SK-N-SH (cell line): ENCODE data around the gene ISOC2. TPM values are rescaled to one million over a fixed set of nuclear protein-coding genes. Genes with fewer than 3 reads are reported as not detected.

Source experiments
- CTCF ChIA-PET: fragments of 300-600, 350-600 bp; formaldehyde crosslinking; extraction: SDS; loops from one replicate; lab custom pipeline; 2021; lab: Yijun Ruan, JAX
- POLR2A ChIA-PET: fragments of 350-600 bp; sonication (Branson Sonifier 250); formaldehyde crosslinking; extraction: SDS; loops from one replicate; lab custom pipeline; 2020; ENCODE audit warnings: antibody characterized with exemption, inconsistent platforms; lab: Yijun Ruan, JAX
- DNase-seq: peaks from one replicate; pipeline ENCODE4 v3.0.0; 2012
- H2AFZ ChIP-seq: fragments of 200-600 bp; sonication (generic); 2 replicates; pipeline ENCODE4 v1.8.1; 2016; ENCODE audit warnings: antibody characterized with exemption, mild to moderate bottlenecking, low read depth
- H3F3A ChIP-seq: fragments of 200-600 bp; sonication (generic); replicated peaks from 2 replicates; pipeline ENCODE3; 2016; ENCODE audit warnings: antibody characterized with exemption, mild to moderate bottlenecking; ENCODE audit not compliant: insufficient read depth
- H3K27ac ChIP-seq, 2 experiments: fragments of 200-500 bp in 1 of 2; fragments of 200-600 bp in 1 of 2; sonication (Bioruptor generic) in 1 of 2; sonication (generic), shearing (Covaris generic) in 1 of 2; 2 replicates each; pipeline versions ENCODE4 v1.5.1 to v1.6.1; 2014 to 2016; ENCODE audit warnings: low read depth in 2 of 2, inconsistent platforms in 1 of 2, low read length in 1 of 2, mild to moderate bottlenecking in 1 of 2, mixed read lengths in 1 of 2
- H3K27me3 ChIP-seq: fragments of 200-600 bp; sonication (generic), shearing (Covaris generic); 2 replicates; pipeline ENCODE4 v1.6.1; 2016; ENCODE audit warnings: mixed run types; ENCODE audit not compliant: insufficient read depth
- H3K36me3 ChIP-seq, 2 experiments: fragments of 200-500 bp in 1 of 2; fragments of 200-600 bp in 1 of 2; sonication (Bioruptor generic) in 1 of 2; sonication (generic) in 1 of 2; replicated peaks in 1 of 2; 2 replicates each; pipeline versions ENCODE3 to v1.5.1; 2014 to 2016; ENCODE audit warnings: low read length in 1 of 2, mild to moderate bottlenecking in 1 of 2; ENCODE audit not compliant: insufficient read depth in 2 of 2, control insufficient read depth in 1 of 2
- H3K4me1 ChIP-seq, 2 experiments: fragments of 200-500 bp in 1 of 2; fragments of 200-600 bp in 1 of 2; sonication (Bioruptor generic) in 1 of 2; sonication (generic), shearing (Covaris generic) in 1 of 2; 2 replicates each; pipeline versions ENCODE4 v1.5.1 to v1.6.1; 2014 to 2016; ENCODE audit warnings: low read depth in 1 of 2, low read length in 1 of 2, mixed run types in 1 of 2; ENCODE audit not compliant: insufficient read depth in 2 of 2, control insufficient read depth in 1 of 2
- H3K4me2 ChIP-seq: fragments of 200-600 bp; sonication (generic), shearing (Covaris generic); 2 replicates; pipeline ENCODE4 v1.6.1; 2017; ENCODE audit warnings: mixed run types
- H3K4me3 ChIP-seq, 2 experiments: fragments of 200-500 bp in 1 of 2; fragments of 200-600 bp in 1 of 2; sonication (Bioruptor generic) in 1 of 2; sonication (generic), shearing (Covaris generic) in 1 of 2; 2 replicates each; pipeline versions ENCODE4 v1.5.1 to v1.8.1; 2014 to 2016; ENCODE audit warnings: low read depth in 2 of 2, inconsistent platforms in 1 of 2, low read length in 1 of 2, mild to moderate bottlenecking in 1 of 2, mixed read lengths in 1 of 2, moderate library complexity in 1 of 2
- H3K79me2 ChIP-seq: fragments of 200-600 bp; sonication (generic); 2 replicates; pipeline ENCODE4 v1.8.1; 2017; ENCODE audit warnings: mild to moderate bottlenecking; ENCODE audit not compliant: insufficient read depth
- H3K9ac ChIP-seq: fragments of 200-600 bp; sonication (generic); 2 replicates; pipeline ENCODE4 v1.6.1; 2017; ENCODE audit warnings: mixed run types
- H3K9me2 ChIP-seq: fragments of 200-600 bp; sonication (generic); 2 replicates; pipeline ENCODE4 v1.6.1; 2017; ENCODE audit warnings: mixed run types
- H3K9me3 ChIP-seq: fragments of 200-600 bp; sonication (generic); 2 replicates; pipeline ENCODE4 v1.6.1; 2017; ENCODE audit warnings: mixed run types, mild to moderate bottlenecking, moderate library complexity
- H4K20me1 ChIP-seq: fragments of 200-600 bp; sonication (generic); 2 replicates; pipeline ENCODE4 v1.6.1; 2017; ENCODE audit warnings: mild to moderate bottlenecking, mixed run types; ENCODE audit not compliant: insufficient read depth
- CTCF ChIP-seq: fragments of 200-600 bp; sonication (generic); IDR thresholded peaks from 2 replicates; pipeline ENCODE4 v1.6.1; 2017; ENCODE audit warnings: antibody characterized with exemption, mild to moderate bottlenecking, moderate library complexity
- GABPA ChIP-seq: IDR thresholded peaks from 2 replicates; pipeline ENCODE4 v1.4.0; 2012; ENCODE audit warnings: low read depth, mild to moderate bottlenecking
- POLR2AphosphoS5 ChIP-seq: IDR thresholded peaks from 2 replicates; pipeline ENCODE4 v1.6.1; 2012; ENCODE audit warnings: low read depth, low read length
- REST ChIP-seq: IDR thresholded peaks from 2 replicates; pipeline ENCODE4 v1.6.1; 2012; ENCODE audit warnings: mild to moderate bottlenecking, low read depth, low read length, moderate library complexity
- RXRA ChIP-seq: IDR thresholded peaks from 2 replicates; pipeline ENCODE4 v1.4.0; 2012; ENCODE audit warnings: low read depth, mild to moderate bottlenecking, borderline replicate concordance
- SMC3 ChIP-seq: IDR thresholded peaks from 2 replicates; pipeline ENCODE4 v1.6.1; 2012; ENCODE audit warnings: low read depth, low read length, improper control_type of control experiment
- WGBS: methylation state at CpG from one replicate; pipeline ENCODE4 v1.1.6; 2017; ENCODE audit warnings: low lambda C conversion rate; 5-methylcytosine and 5-hydroxymethylcytosine counted together
- polyA plus RNA-seq, 3 experiments: library from polyadenylated mRNA; depleted of rRNA; stranded (reverse); fragments of >200 nt; gene quantifications; 2 replicates each; pipeline ENCODE4 v1.2.3, GENCODE V29; 2012
- TF ChIP-seq, protein P1 (sequence below): IDR thresholded peaks from 2 replicates; pipeline ENCODE4 v1.4.0; 2012; ENCODE audit warnings: low read depth, borderline replicate concordance

Gene ISOC2
- polyA plus RNA-seq, 1 of the 3 experiments (the other 2 are of a cell fraction) = 65.4 TPM

GRCh38 chr19:55479451-55480230 lies 18.2 kb upstream of the ISOC2 start:
- TF ChIP-seq POLR2AphosphoS5 (no peak), CTCF (no peak), SMC3 (no peak), RXRA (no peak), REST (no peak)
- TF ChIP-seq, all 33 proteins: peak for 0
- Histone ChIP-seq H3F3A (peaks cover 6% of the 10 kb centered on the region), H3K4me3 (no peak overlapping the region), H3K4me1 (peaks cover 17 to 23% of the 10 kb centered on the region in 2 experiments; a peak in 3 of 4 replicates), H3K27me3 (no peaks in the 10 kb centered on the region), H3K9me2 (no peaks in the 10 kb centered on the region), H3K9me3 (no peaks in the 10 kb centered on the region), H3K27ac (no peak overlapping the region), H2AFZ (no peak overlapping the region), H3K9ac (no peak overlapping the region), H3K79me2 (peaks cover 35% of the 10 kb centered on the region), H4K20me1 (no peaks in the 10 kb centered on the region), H3K36me3 (peaks cover 0 to 7% of the 10 kb centered on the region in 2 experiments), H3K4me2 (no peak overlapping the region)
- CTCF ChIA-PET = interaction anchor here (5.7 to 7.8 kb wide), 2 partner anchors 12 to 24 kb away, joined by 45 to 46 read pairs; no protein-coding TSS in a partner anchor
- WGBS = 88% methylated on average over 12 of the region's 15 CpGs
- DNase-seq = no peak
- POLR2A ChIA-PET = no interaction called here

GRCh38 chr19:55479045-55479444 lies 17.6 kb upstream of the ISOC2 start:
- Histone ChIP-seq H3K79me2 (peaks cover 31% of the 10 kb centered on the region), H3K36me3 (peaks cover 0 to 7% of the 10 kb centered on the region in 2 experiments), H3K27ac (no peak overlapping the region), H3K4me2 (no peak overlapping the region), H3K27me3 (no peaks in the 10 kb centered on the region), H3K9me2 (no peaks in the 10 kb centered on the region), H2AFZ (no peak overlapping the region), H3K9me3 (no peaks in the 10 kb centered on the region), H3K4me1 (peaks cover 11 to 17% of the 10 kb centered on the region in 2 experiments; a peak in 3 of 4 replicates), H3F3A (peaks cover 11% of the 10 kb centered on the region), H3K4me3 (no peak overlapping the region), H4K20me1 (no peaks in the 10 kb centered on the region), H3K9ac (no peak overlapping the region)
- TF ChIP-seq GABPA (no peak), POLR2AphosphoS5 (no peak)
- TF ChIP-seq, protein P1, sequence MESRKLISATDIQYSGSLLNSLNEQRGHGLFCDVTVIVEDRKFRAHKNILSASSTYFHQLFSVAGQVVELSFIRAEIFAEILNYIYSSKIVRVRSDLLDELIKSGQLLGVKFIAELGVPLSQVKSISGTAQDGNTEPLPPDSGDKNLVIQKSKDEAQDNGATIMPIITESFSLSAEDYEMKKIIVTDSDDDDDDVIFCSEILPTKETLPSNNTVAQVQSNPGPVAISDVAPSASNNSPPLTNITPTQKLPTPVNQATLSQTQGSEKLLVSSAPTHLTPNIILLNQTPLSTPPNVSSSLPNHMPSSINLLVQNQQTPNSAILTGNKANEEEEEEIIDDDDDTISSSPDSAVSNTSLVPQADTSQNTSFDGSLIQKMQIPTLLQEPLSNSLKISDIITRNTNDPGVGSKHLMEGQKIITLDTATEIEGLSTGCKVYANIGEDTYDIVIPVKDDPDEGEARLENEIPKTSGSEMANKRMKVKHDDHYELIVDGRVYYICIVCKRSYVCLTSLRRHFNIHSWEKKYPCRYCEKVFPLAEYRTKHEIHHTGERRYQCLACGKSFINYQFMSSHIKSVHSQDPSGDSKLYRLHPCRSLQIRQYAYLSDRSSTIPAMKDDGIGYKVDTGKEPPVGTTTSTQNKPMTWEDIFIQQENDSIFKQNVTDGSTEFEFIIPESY = no peak
- DNase-seq = no peak
- 95% methylated on average over 17 of the region's 17 CpGs for WGBS
- POLR2A ChIA-PET = no interaction called here
- CTCF ChIA-PET = interaction anchor here (5.7 to 7.8 kb wide), 2 partner anchors 12 to 25 kb away, joined by 45 to 46 read pairs; no protein-coding TSS in a partner anchor
